ENCODE data around the gene SYNGR1. TPM values are rescaled to one million over a fixed set of nuclear protein-coding genes. Genes with fewer than 3 reads are reported as not detected.

The SYNGR1 gene
- total and polyA plus RNA-seq, 2 experiments from 2014 or later, result 30.9 to 37.0 TPM

DNA sequence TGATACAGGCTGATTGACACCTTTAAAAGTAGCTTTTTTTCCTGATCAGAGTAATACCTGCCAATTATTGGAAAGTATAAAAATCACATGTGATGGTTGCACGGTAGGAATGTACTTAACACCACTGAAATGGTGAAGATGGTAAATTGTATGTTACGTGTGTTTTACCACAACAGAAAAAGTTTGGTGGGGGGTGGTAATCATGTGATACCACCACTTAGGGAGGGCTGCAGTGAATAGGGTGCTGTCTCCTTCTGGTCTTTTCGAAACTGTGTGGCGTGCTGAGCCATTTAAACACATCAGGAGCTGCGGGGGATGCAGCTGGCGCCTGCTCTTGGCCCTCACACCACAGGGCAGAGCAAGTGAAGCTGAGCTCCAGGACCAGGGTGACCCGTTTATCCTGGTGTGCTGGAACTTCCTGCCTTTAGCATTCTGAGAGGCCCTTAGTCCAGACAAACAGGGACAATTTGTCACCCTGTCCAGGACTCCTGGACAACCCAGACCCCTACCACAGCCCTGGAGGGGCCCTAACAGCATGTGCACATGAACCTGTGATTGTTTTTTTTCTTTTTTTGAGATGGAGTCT is 2.6 kb downstream of the SYNGR1 start (continued):
- TF ChIP-seq, protein P1, sequence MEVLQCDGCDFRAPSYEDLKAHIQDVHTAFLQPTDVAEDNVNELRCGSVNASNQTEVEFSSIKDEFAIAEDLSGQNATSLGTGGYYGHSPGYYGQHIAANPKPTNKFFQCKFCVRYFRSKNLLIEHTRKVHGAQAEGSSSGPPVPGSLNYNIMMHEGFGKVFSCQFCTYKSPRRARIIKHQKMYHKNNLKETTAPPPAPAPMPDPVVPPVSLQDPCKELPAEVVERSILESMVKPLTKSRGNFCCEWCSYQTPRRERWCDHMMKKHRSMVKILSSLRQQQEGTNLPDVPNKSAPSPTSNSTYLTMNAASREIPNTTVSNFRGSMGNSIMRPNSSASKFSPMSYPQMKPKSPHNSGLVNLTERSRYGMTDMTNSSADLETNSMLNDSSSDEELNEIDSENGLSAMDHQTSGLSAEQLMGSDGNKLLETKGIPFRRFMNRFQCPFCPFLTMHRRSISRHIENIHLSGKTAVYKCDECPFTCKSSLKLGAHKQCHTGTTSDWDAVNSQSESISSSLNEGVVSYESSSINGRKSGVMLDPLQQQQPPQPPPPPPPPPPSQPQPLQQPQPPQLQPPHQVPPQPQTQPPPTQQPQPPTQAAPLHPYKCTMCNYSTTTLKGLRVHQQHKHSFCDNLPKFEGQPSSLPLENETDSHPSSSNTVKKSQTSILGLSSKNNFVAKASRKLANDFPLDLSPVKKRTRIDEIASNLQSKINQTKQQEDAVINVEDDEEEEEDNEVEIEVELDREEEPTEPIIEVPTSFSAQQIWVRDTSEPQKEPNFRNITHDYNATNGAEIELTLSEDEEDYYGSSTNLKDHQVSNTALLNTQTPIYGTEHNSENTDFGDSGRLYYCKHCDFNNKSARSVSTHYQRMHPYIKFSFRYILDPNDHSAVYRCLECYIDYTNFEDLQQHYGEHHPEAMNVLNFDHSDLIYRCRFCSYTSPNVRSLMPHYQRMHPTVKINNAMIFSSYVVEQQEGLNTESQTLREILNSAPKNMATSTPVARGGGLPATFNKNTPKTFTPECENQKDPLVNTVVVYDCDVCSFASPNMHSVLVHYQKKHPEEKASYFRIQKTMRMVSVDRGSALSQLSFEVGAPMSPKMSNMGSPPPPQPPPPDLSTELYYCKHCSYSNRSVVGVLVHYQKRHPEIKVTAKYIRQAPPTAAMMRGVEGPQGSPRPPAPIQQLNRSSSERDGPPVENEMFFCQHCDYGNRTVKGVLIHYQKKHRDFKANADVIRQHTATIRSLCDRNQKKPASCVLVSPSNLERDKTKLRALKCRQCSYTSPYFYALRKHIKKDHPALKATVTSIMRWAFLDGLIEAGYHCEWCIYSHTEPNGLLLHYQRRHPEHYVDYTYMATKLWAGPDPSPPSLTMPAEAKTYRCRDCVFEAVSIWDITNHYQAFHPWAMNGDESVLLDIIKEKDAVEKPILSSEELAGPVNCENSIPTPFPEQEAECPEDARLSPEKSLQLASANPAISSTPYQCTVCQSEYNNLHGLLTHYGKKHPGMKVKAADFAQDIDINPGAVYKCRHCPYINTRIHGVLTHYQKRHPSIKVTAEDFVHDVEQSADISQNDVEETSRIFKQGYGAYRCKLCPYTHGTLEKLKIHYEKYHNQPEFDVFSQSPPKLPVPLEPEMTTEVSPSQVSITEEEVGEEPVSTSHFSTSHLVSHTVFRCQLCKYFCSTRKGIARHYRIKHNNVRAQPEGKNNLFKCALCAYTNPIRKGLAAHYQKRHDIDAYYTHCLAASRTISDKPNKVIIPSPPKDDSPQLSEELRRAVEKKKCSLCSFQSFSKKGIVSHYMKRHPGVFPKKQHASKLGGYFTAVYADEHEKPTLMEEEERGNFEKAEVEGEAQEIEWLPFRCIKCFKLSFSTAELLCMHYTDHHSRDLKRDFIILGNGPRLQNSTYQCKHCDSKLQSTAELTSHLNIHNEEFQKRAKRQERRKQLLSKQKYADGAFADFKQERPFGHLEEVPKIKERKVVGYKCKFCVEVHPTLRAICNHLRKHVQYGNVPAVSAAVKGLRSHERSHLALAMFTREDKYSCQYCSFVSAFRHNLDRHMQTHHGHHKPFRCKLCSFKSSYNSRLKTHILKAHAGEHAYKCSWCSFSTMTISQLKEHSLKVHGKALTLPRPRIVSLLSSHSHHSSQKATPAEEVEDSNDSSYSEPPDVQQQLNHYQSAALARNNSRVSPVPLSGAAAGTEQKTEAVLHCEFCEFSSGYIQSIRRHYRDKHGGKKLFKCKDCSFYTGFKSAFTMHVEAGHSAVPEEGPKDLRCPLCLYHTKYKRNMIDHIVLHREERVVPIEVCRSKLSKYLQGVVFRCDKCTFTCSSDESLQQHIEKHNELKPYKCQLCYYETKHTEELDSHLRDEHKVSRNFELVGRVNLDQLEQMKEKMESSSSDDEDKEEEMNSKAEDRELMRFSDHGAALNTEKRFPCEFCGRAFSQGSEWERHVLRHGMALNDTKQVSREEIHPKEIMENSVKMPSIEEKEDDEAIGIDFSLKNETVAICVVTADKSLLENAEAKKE (CRISPR knock-in tag; IDR thresholded peaks at IDR 0.05), result no peak
- TF ChIP-seq CREB1 (CRISPR knock-in tag; IDR thresholded peaks at IDR 0.05; ENCODE audit: low read depth) (no peak), STAT1 (IDR thresholded peaks at IDR 0.05; ENCODE audit: unreplicated experiment) (no peak)

DNA sequence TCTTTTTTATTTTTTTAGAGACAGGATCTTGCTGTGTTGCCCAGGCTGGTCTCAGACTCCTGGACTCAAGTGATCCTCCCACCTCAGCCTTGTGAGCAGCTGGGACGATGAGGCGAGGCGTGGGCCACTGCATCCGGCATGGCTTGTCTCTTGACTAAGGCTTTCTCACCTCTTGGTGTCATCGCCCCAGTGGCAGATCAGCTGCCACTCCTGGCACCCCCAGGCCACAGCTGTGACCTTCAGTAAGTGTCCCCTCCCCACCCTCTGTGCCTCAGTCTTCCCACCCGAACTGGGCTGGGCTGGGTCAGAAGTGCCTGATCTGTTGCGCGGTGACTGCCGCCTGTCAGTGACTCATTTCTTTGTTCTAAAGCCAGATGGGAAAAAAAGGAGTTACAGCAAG is 3.6 kb downstream of the SYNGR1 start:
- Mint-ChIP-seq H3K27me3 (ENCODE audit: insufficient read depth, low read depth, poor library complexity) (peaks cover 12% of the 10 kb centered on the region), H3K9me3 (no peaks in the 10 kb centered on the region), H3K36me3 (ENCODE audit: low read depth) (peaks cover 3% of the 10 kb centered on the region; the same call in 2 of the 3 replicates), H3K27ac (no peak overlapping the region), H3K4me1 (peaks cover 26% of the 10 kb centered on the region), H3K4me3 (no peak overlapping the region)
- H2AFZ ChIP-seq, result no peak overlapping the region
- no peaks in the 10 kb centered on the region for H3K9me2 ChIP-seq (ENCODE audit: insufficient read depth)
- no peak overlapping the region for H3K27ac ChIP-seq (ENCODE audit: low read depth)
- H3K27me3 ChIP-seq (ENCODE audit: insufficient read depth), result peaks cover 5% of the 10 kb centered on the region
- H3K4me2 ChIP-seq, result no peak overlapping the region
- DNase-seq (ENCODE audit: low spot score) (no peak), ATAC-seq (no peak)
- TF ChIP-seq POLR2AphosphoS5 (IDR thresholded peaks at IDR 0.05; ENCODE audit: low read depth) (no peak), STAT1 (IDR thresholded peaks at IDR 0.05; ENCODE audit: unreplicated experiment) (no peak)
- H3F3A ChIP-seq (replicated peaks; ENCODE audit: low read depth), result peaks cover 5% of the 10 kb centered on the region; the same call in 1 of the 2 replicates
- no peaks in the 10 kb centered on the region for H3K36me3 ChIP-seq (ENCODE audit: insufficient read depth)
- H4K20me1 ChIP-seq (replicated peaks; ENCODE audit: insufficient read depth), result no peaks in the 10 kb centered on the region; the same call in 1 of the 2 replicates
- H3K4me1 ChIP-seq (ENCODE audit: insufficient read depth), result peaks cover 17% of the 10 kb centered on the region
- peaks cover 12% of the 10 kb centered on the region for H3K79me2 ChIP-seq (replicated peaks; ENCODE audit: insufficient read depth)
- H3K4me3 ChIP-seq, result no peak overlapping the region
